Uterus (tissue), 4 donors: ENCODE measurements around the gene PDE4B. TPM values are rescaled to one million over a fixed set of nuclear protein-coding genes. Genes with fewer than 3 reads are reported as not detected.

Source experiments
- DNase-seq, 2 donors: peaks; one replicate each; pipeline ENCODE4 v3.0.0-alpha.2; 2019 to 2020
- H3K27ac ChIP-seq, 2 donors: fragments of 200-600 bp; sonication (generic); 1 replicate in 1 of 2; 2 replicates in 1 of 2; pipeline ENCODE4 v1.5.1; 2016 to 2018
- H3K27me3 ChIP-seq, 2 donors: fragments of 200-600 bp; sonication (generic); one replicate each; pipeline ENCODE4 v1.5.1; 2018 to 2019; ENCODE audit warnings: control low read depth in 1 of 2
- H3K36me3 ChIP-seq, 2 donors: fragments of 200-600 bp; sonication (generic); one replicate each; pipeline ENCODE4 v1.5.1; 2019; ENCODE audit warnings: control low read depth in 1 of 2
- H3K4me1 ChIP-seq, 2 donors: fragments of 200-600 bp; sonication (generic); one replicate each; pipeline ENCODE4 v1.5.1; 2018 to 2019; ENCODE audit warnings: control low read depth in 1 of 2
- H3K4me3 ChIP-seq, 2 donors: fragments of 200-600 bp; sonication (generic); 1 replicate in 1 of 2; 2 replicates in 1 of 2; pipeline ENCODE4 v1.5.1; 2018 to 2019; ENCODE audit warnings: mild to moderate bottlenecking in 1 of 2
- H3K9me3 ChIP-seq, 2 donors: fragments of 200-600 bp; sonication (generic); one replicate each; pipeline ENCODE4 v1.5.1; 2019; ENCODE audit warnings: control low read depth in 1 of 2
- CTCF ChIP-seq, 4 experiments: fragments of 200-600 bp in 2 of 4; fragments of 450-650 bp in 2 of 4; sonication (generic) in 2 of 4; IDR thresholded peaks; one replicate each; pipeline ENCODE4 v1.5.1; 2016 to 2019; ENCODE audit warnings: antibody characterized with exemption in 4 of 4, mild to moderate bottlenecking in 2 of 4, moderate library complexity in 1 of 4
- POLR2A ChIP-seq, 2 donors: fragments of 450-650 bp; IDR thresholded peaks; one replicate each; pipeline ENCODE4 v1.6.1; 2016; ENCODE audit warnings: antibody characterized with exemption in 2 of 2, mild to moderate bottlenecking in 1 of 2, moderate library complexity in 1 of 2
- intact Hi-C: fragments of 100-400 bp; cut with DNase I; formaldehyde crosslinking; loops from one replicate; pipeline ENCODE4 v1.15.1; 2023; ENCODE audit warnings: low total_unique reads
- total RNA-seq, 4 donors: library from RNA; depleted of rRNA in 3 of 4; stranded (reverse); fragments of >200 nt in 3 of 4; gene quantifications; one replicate each; pipeline versions ENCODE4 v1.1.0 to v1.2.4, GENCODE V29; 2014 to 2023
- donor health status: DM: yes; HTN: yes; CAD: no.

Gene PDE4B
- total RNA-seq, 4 donors from 2014 or later: 6.9 to 22.9 (median 17.8) TPM

GRCh38 chr1:66143651-66144050 lies 351.0 kb downstream of the PDE4B start:
- intact Hi-C loops: no loop called here
- no peaks in the 10 kb centered on the region for H3K36me3 ChIP-seq
- no peak for DNase-seq
- no peak overlapping the region for H3K4me3 ChIP-seq
- no peaks in the 10 kb centered on the region for H3K27me3 ChIP-seq
- no peak for TF ChIP-seq POLR2A (IDR thresholded peaks at IDR 0.05)
- no peak for TF ChIP-seq CTCF (IDR thresholded peaks at IDR 0.05)
- H3K4me1 ChIP-seq: no peaks in the 10 kb centered on the region
- H3K9me3 ChIP-seq: no peaks in the 10 kb centered on the region
- no peak overlapping the region for H3K27ac ChIP-seq

DNA sequence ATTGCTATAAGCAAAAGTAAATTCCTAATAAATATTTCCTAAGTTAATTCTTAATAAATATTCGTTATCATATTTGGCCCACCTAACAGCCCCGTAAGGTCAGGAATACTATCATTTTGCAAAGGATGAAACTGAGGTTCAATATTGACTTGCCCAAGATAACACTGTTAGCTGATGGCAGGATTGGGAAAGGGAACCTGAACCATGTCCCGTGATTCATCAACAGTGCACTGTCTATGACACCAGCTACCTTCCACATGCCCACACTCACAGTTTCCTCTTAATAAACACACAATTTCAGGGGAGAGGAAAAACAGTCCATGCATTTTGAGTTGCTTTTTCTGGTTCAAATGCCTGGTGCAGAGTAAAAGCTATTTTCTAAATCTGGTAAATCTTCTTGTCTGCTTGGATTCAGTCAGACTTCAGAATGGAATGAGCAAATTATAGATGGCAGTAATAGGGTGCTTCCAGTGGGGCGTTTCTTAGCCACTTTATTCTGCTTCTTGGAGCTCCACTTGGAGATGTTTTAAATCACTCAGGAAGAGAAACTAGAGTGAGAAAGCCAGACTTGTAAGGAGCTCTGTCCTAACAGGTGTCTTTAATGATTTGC lies 354.6 kb downstream of the PDE4B start:
- intact Hi-C loops: no loop called here

DNA sequence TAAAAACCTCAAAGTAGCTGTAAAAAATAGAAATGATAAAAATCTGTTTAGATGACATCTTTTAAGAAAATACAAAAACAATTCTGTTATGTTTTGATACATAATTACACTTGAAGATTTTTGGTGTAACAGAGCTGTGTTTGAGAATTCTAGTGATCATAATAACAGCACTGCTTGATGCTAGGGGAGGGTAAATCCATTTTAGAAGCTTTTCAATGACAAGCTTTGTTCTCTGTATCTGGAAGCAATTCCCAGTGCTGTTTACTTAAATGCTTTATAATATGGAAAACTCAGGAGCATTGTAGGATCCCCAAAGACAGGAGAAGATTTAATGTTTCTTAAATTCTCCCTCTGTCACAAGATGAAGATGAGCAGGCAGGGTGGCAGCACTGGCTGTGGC lies 359.3 kb downstream of the PDE4B start:
- no peaks in the 10 kb centered on the region for H3K4me1 ChIP-seq
- no peak overlapping the region for H3K27ac ChIP-seq
- H3K4me3 ChIP-seq: no peak overlapping the region
- H3K9me3 ChIP-seq: no peaks in the 10 kb centered on the region
- no peaks in the 10 kb centered on the region for H3K36me3 ChIP-seq
- no peak for TF ChIP-seq POLR2A (IDR thresholded peaks at IDR 0.05)
- no peak for TF ChIP-seq CTCF (IDR thresholded peaks at IDR 0.05)
- H3K27me3 ChIP-seq: no peaks in the 10 kb centered on the region
- intact Hi-C loops: no loop called here
- DNase-seq: no peak

More for the DNA sequence above, 354.6 kb downstream of the PDE4B start:
- Histone ChIP-seq H3K27me3 (no peaks in the 10 kb centered on the region), H3K27ac (no peak overlapping the region), H3K9me3 (no peaks in the 10 kb centered on the region), H3K36me3 (no peaks in the 10 kb centered on the region), H3K4me1 (no peaks in the 10 kb centered on the region), H3K4me3 (no peak overlapping the region)
- TF ChIP-seq CTCF (IDR thresholded peaks at IDR 0.05) (no peak), POLR2A (IDR thresholded peaks at IDR 0.05) (no peak)
- DNase-seq: no peak

GRCh38 chr1:66154394-66154793 lies 361.7 kb downstream of the PDE4B start:
- no peaks in the 10 kb centered on the region for H3K4me1 ChIP-seq
- DNase-seq: no peak
- no peaks in the 10 kb centered on the region for H3K9me3 ChIP-seq
- no peak overlapping the region for H3K27ac ChIP-seq
- TF ChIP-seq POLR2A (IDR thresholded peaks at IDR 0.05) (no peak), CTCF (IDR thresholded peaks at IDR 0.05) (no peak)
- no peak overlapping the region for H3K4me3 ChIP-seq
- intact Hi-C loops: no loop called here
- no peaks in the 10 kb centered on the region for H3K27me3 ChIP-seq
- no peaks in the 10 kb centered on the region for H3K36me3 ChIP-seq

GRCh38 chr1:66156144-66156543 lies 363.4 kb downstream of the PDE4B start:
- H3K36me3 ChIP-seq: no peaks in the 10 kb centered on the region
- no peak overlapping the region for H3K4me3 ChIP-seq
- no peaks in the 10 kb centered on the region for H3K9me3 ChIP-seq
- TF ChIP-seq CTCF (IDR thresholded peaks at IDR 0.05) (no peak), POLR2A (IDR thresholded peaks at IDR 0.05) (no peak)
- intact Hi-C loops: no loop called here
- H3K4me1 ChIP-seq: no peaks in the 10 kb centered on the region
- H3K27me3 ChIP-seq: no peaks in the 10 kb centered on the region
- no peak for DNase-seq
- H3K27ac ChIP-seq: no peak overlapping the region
